ENCODE data around the gene SCN1A.
"Not testable (repeated sequence)": the region's sequence is repeated elsewhere in the genome, so short reads cannot be mapped to it uniquely, and the experiment has no call there.

SCN1A gene

GRCh38 chr2:166127217-166128155 lies at the start of gene SCN1A:
Gene SCN1A (minus strand): TSS chr2:166128020. CDS start chr2:166073621, 54,399 bp downstream.
- DNase-seq (ENCODE audit: extremely low read depth in 1 of 2, low read depth in 1 of 2), result no peak

GRCh38 chr2:166173263-166173662 lies 45.4 kb upstream of the SCN1A start:
- DNase-seq (ENCODE audit: extremely low read depth in 1 of 2, low read depth in 1 of 2), result no peak

DNA sequence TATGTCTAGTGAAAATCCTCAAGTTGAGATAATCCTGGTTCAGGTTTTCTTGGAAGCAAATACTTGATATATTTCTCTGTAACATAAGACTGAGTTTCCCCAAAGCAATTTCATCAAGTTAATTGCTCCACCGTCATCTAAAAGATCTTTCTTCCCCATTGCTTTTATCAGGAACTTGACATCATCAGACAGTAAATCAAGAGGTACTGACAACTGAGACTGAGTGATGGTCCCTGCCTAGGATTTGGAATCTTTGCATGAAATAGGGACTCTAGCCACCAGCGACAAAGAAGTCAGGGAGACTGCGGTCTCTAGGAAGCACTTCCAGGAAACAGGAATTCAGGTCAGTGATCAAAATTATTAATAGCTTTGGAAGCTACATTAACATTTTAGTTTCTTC lies 43.4 kb upstream of the SCN1A start:
- DNase-seq (ENCODE audit: extremely low read depth in 1 of 2, low read depth in 1 of 2), result no peak

- no peak for DNase-seq (ENCODE audit: extremely low read depth in 1 of 2, low read depth in 1 of 2)
Measured at GRCh38 chr2:166170356-166170755, 42.5 kb upstream of the SCN1A start.

DNA sequence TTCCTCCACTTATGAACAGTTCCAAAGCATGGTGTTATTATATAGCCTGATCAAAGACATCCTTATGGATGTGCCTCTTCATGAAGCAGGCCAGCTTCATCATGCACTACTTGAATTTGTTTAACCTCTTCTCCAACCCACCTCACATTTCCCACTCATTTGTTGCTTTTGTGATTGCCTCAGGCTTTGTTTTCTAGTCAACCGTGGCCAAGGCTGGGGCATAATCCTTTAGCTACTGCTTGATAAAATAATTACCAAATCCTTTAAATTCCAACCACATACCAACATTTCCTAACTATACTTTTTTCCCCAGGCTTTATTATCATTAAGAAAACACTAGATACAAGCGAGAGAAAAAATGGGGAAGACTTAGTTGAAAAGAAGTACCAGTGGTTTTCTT lies 39.6 kb upstream of the SCN1A start:
- DNase-seq (ENCODE audit: extremely low read depth in 1 of 2, low read depth in 1 of 2), result no peak

DNA sequence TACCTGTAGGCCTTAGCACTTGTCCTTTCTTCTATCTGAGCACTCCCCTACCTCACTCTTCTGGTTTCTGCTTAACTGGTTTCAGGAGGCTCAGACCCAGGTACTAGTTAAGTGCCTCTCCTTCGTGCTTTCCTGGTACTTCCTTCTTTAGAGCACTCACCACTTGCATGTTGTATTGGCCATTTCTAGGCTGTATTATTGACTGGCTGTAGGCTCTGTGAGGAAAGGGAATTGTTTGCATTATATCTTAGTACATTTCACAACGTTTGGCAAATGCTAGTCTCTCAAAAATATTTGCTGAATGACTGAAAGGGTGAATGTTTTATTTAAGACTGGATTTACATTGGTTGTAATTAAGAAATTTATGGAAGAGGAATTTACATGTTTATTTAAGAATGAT lies 36.0 kb upstream of the SCN1A start:
- no peak for DNase-seq (ENCODE audit: extremely low read depth in 1 of 2, low read depth in 1 of 2)

- DNase-seq (ENCODE audit: extremely low read depth in 1 of 2, low read depth in 1 of 2), result no peak
Measured at GRCh38 chr2:166158546-166158945, 30.7 kb upstream of the SCN1A start.

- no peak for DNase-seq (ENCODE audit: extremely low read depth in 1 of 2, low read depth in 1 of 2)
Measured at GRCh38 chr2:166157578-166157977, 29.8 kb upstream of the SCN1A start.

- DNase-seq (ENCODE audit: extremely low read depth in 1 of 2, low read depth in 1 of 2), result no peak
Measured at GRCh38 chr2:166156985-166157490, 29.2 kb upstream of the SCN1A start.

GRCh38 chr2:166155589-166155988 lies 27.8 kb upstream of the SCN1A start:
- DNase-seq (ENCODE audit: extremely low read depth in 1 of 2, low read depth in 1 of 2), result no peak

GRCh38 chr2:166154685-166155338 lies 27.0 kb upstream of the SCN1A start:
- no peak for DNase-seq (ENCODE audit: extremely low read depth in 1 of 2, low read depth in 1 of 2)

- no peak for DNase-seq (ENCODE audit: extremely low read depth in 1 of 2, low read depth in 1 of 2)
Measured at GRCh38 chr2:166152064-166152463, 24.2 kb upstream of the SCN1A start.

- no peak for DNase-seq (ENCODE audit: extremely low read depth in 1 of 2, low read depth in 1 of 2)
Measured at GRCh38 chr2:166148500-166149400, 20.9 kb upstream of the SCN1A start.

GRCh38 chr2:166147883-166148282 lies 20.1 kb upstream of the SCN1A start:
- no peak for DNase-seq (ENCODE audit: extremely low read depth in 1 of 2, low read depth in 1 of 2)

DNA sequence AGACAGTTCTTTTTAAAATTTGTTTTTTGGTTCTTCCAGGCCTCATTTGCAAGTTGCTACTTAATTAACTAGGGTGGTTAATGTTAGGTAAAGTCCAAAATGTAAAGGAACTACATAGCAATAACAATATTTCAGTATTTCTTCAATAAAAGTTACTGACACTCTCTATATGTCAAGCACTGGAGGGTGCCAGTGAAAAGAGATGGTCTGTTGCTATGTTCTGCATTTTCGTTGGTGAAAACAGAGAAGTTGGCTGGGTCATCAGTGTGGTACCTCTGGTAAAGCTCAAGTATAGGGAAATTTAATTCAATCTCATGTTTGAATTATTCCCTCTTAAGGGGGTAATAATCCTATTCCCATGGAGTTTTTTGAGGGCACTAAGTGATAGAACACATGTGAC lies 16.3 kb upstream of the SCN1A start:
- DNase-seq (ENCODE audit: extremely low read depth in 1 of 2, low read depth in 1 of 2), result no peak

- DNase-seq (ENCODE audit: extremely low read depth in 1 of 2, low read depth in 1 of 2), result no peak
Measured at GRCh38 chr2:166140932-166141331, 13.1 kb upstream of the SCN1A start.

GRCh38 chr2:166140475-166140874 lies 12.7 kb upstream of the SCN1A start:
- no peak for DNase-seq (ENCODE audit: extremely low read depth in 1 of 2, low read depth in 1 of 2)

GRCh38 chr2:166139479-166139878 lies 11.7 kb upstream of the SCN1A start:
- DNase-seq (ENCODE audit: extremely low read depth in 1 of 2, low read depth in 1 of 2), result not testable (repeated sequence)

GRCh38 chr2:166138667-166139066 lies 10.8 kb upstream of the SCN1A start:
- DNase-seq (ENCODE audit: extremely low read depth in 1 of 2, low read depth in 1 of 2), result no peak

GRCh38 chr2:166138144-166138543 lies 10.3 kb upstream of the SCN1A start:
- no peak for DNase-seq (ENCODE audit: extremely low read depth in 1 of 2, low read depth in 1 of 2)

GRCh38 chr2:166137331-166137730 lies 9.5 kb upstream of the SCN1A start:
- DNase-seq (ENCODE audit: extremely low read depth in 1 of 2, low read depth in 1 of 2), result no peak

All from stimulated activated CD8-positive, alpha-beta memory T cell treated with anti-CD3 and anti-CD28 coated beads, Interleukin-7, amount 100 ng/mL, for 48 hours (primary cell).